HPDE6-E6E7 (cell line): ENCODE measurements around the gene MMRN2.
"Not testable (repeated sequence)": the region's sequence is repeated elsewhere in the genome, so short reads cannot be mapped to it uniquely, and the experiment has no call there.

Experiments
- DNase-seq: peaks from one replicate; pipeline ENCODE4 v3.0.0; 2011; ENCODE audit warnings: missing footprints; ENCODE audit errors: extremely low spot score

Gene MMRN2

DNA sequence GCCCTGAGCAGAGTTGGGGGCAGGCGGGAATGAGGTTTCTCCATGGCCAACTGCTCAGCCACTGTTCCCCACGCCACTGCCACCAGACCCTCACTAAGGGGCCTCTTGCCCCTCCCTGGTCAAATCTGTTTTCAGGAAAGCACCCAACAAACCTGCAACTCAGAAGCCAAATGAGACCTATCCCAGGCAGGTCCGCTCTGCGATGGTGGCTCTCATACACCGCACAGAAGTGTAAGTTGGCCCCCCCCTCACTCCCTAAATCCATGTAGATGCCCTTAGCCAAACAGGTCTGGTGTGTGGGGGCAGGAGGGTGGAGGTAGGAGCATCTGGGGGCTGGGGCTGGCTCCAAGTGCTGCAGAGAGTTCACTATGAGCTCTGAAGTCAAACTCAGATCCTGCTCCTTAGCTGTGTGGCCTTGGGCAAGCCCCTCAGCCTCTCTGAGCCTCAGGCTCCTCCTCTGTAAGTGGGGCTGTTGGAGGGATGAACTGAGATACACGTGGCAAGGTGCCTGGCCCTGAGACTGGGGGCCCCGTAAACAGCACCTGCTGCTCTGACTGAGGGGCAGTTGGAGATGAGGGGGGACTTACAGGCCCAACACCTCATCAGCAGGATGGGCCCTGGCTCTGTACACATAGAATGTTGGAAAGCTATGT is 1.1 kb downstream of the MMRN2 start:
- no peak for DNase-seq

DNA sequence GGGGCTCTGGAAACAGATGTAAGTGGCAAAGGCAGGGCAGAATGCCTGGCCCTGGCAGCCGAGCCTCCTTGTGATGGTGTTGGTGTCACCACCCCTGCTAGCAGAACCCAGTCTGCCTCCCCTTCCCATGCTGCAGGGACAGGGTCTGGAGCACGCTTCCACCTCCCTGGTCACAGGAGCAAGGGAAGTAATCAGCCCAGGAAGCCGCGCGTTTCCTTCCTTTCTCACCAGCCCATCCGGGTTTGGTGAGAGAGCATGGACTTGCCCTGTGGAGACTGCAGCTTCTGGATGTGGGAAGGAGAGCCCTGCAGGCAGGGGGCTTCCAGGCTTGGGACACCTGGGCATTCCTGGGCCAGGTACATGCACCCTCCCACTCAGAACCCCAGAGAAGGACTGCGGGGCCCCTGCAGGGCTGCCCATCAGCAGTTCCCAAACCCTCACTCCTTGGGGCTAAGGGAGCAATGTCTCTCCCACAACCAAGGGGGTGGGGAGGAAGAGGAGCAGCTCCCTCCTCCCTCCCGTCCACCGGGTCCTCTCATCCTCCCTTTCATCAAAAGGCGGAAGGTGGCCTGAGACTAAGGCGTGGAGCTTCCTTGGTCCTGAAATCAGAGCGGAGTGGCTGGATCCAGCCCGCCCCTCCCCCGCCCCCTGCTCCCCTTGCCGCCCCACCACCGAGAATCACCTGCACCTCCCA is 1.8 kb downstream of the MMRN2 start:
- no peak for DNase-seq

DNA sequence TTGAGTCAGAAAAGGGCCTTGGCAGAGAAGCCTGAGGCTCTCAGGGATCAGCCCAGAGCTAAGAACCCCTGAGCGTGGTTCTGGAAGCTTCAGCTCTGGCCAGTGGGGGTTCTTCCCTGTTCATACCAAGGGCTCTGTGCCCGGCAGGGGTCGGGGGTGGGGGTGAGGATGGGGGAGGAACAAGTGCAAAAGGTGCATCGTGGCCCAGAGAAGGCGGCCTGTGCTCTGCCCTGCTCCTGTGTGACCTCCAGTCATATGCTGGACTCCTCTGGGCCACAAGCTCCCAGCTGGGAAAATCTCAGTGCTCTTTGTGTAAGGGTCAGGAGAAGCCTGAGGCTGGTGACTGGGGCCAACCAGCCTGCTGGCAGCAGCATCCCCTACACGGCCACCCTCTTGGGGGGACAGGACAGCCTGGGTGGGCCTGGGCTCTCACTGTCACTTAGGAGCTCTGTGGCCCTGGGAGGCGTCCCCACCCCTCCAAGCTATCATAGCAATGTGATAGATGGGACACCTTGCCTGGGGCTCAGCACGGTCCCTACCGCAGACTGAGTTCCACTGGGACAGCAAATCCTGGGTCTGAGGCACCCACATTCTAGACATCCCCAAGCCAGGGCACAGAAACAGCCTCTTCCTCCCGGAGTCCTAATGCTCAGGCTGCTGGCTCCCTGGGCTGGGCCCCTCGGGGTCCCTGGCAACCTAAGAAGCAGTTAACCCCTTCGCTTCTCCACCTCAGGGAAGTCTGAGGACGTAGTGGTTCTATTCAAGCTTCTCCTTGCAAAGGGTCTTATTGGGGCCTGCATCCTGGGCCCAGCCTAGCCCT is 2.5 kb downstream of the MMRN2 start:
- no peak for DNase-seq

DNA sequence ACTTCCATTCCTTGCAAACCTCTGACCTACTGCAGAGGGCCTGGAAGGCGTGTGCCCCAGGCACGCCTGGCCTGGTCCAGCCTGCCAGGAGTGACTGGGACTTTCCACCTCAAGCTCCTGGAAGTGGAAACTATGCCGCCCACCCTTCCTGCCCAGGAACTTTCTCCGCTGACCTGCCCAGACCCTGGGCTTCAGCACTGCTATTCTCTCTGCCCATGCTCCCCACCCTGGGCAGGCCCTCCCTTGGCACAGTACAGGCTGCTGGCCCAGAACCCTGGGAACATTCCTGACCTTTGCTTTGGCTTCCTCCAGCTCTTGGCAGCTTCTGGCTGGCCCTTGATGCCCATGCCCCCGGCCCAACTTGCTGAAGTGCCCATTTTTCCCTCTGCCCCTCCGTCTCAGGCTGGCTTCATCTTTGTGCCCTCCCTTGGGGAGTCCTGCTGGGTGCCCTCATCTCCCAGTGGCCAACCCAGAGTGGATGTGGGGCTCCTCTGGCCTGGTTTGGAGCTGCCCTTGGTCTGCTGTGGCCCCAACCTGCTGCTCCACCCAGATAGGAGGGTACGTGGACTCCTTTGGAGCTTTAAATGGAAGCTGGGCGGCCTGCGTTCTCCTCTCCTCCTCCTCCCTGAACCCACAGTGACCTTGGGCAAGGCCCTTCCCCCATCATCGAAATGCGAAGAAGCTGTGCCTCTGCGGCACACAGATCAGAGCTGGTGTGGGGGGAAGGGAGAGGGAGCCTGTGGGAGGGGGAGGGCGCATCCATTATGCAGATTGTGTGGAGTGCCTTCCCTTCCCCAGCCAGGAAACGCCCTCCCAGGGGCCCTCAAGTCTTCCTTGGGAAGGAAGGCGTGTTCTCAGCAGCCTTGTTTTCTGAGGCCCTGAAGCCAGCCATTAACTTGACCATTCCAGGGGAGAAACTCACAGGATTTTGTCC is 3.4 kb downstream of the MMRN2 start:
- no peak for DNase-seq

DNA sequence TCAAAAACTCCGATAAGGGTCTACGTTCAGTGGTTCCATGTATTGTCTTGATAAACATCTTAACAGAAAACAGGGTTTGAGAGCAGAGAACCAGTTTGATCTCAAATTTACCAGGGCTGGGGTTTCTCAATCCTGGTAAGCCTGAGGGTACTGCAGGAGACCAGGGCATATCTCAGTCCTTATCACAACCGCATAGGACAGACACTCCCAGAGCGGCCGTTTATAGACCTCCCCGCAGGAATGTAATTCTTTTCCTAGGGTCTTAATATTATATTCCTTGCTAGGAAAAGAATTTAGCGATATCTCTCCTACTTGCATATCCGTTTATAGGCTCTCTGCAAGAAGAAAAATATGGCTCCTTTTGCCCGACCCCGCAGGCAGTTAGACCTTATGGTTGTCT is 4.7 kb downstream of the MMRN2 start:
- not testable (repeated sequence) for DNase-seq

DNA sequence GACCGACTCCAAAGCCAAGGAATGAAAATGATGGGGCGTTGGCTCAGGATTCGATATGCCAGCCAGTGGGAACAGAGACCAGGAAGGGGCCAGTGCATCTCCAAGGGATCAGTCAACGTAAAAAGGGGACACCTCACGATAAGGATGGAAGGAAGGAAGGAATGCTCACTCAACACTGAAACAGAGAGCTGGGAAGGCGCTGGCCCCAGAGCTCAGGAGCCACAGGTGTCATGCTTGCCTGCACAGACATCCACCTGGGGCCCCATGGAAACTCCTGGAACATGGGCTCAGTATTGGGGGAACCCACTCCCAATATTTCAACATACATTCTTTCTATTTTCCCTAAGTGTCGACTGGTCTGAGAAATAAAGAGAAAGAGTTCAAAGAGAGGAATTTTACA is 5.3 kb downstream of the MMRN2 start:
- no peak for DNase-seq

DNA sequence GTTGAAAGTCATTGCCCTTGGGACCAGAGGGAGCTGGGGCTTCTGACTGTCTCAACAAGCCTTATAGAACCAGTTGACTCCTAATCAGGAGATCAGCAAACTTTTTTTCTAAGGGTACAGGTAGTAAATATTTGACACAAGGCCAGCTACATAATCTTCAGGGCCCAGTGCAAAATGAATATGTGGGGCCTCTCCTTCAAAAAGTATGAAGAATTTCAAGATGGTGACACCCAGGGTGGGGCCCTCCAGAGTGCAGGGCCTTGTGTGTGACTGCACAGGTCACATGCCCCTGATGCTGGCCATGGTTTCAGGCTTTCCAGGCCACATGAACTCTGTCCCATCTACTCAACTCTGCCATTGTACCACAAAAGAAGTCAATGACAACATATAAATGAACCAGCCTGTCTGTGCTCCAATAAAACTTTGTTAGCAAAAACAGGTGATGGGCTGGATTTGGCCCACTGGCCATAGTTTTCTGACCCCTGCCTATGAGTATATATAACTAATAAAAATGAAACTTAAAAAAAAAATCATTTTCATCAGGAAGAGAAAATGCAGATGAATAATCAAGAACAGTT is 6.1 kb downstream of the MMRN2 start:
- no peak for DNase-seq

DNA sequence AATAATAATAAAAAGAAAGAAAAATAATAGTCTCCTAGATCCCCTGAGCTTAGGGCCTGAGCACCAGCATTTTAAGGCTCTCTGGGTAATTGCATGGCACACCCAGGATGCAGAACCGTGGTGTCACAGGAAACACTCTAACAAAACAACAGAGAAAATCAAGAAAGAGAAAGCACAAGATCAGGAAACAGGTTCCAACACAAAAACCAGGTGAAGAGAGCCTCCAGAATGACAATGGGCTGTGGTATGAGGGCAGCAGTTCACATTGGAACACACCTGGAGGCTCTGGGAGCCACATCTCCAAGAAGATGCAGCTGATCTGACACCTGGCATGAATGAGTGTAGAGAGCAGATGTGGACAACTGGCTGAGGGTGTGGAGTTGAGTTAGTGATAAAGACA is 7.1 kb downstream of the MMRN2 start:
- DNase-seq = no peak

DNA sequence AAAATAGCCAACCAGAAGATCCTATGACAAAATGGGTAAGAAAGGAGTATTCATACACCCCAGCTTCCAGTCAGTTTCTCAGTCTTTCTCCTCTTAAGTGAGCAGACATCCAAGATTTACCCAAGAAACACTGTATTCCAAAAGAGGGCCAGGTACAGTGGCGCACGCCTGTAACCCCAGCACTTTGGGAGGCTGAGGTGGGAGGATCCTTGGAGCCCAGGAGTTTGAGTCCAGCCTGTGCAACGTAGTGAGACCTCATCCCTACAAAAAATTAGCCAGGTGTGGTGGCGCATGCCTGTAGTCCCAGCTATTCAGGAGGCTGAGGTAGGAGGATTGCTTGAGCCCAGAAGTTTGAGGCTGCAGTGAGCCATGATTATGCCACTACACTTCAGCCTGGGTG is 9.6 kb downstream of the MMRN2 start:
- not testable (repeated sequence) for DNase-seq

DNA sequence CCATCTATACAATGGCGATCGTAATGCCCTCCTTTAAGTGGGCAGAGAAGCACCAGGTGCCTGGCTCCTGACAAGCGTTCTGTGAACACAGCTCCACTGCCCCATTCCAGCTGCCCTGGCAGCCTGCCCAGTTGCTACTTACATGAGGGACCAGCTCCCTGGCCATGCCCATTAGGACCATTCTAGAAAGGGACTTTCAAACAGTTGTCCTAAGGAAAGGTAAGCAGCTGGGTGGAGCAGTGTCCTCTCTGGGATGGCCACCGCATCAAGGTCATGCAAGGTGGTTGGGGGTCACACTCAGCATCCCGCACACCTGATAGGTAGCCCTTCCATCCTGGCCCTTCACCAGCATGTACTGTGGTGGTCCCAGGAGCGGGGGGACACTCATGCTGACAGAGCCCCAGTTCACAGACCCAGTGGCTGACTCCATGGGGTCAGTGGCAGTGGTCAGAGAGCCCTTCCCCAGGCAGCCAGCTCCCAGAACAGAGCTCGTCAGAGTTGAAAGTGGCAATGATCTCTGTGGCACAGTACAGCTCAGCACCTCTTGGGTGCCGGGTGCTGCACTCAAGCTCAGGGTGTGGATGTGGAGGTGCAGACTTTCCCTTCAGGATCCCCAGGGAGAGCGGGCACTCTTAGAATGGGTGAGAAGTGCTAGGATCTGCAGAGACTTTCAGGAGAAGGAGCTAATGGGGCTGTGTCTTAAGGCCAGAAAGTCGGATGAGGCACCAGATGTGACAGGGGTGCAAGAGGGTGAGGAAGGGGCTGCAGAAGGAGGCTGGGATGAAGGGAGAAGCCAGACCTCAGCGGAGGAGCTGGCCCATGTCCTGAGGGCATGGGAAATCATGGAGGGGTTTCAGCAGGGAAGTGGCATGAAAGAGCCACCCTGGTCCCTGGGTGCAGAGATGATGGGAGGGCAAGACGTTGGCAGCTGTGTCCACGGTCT is 10.9 kb downstream of the MMRN2 start:
- no peak for DNase-seq

DNA sequence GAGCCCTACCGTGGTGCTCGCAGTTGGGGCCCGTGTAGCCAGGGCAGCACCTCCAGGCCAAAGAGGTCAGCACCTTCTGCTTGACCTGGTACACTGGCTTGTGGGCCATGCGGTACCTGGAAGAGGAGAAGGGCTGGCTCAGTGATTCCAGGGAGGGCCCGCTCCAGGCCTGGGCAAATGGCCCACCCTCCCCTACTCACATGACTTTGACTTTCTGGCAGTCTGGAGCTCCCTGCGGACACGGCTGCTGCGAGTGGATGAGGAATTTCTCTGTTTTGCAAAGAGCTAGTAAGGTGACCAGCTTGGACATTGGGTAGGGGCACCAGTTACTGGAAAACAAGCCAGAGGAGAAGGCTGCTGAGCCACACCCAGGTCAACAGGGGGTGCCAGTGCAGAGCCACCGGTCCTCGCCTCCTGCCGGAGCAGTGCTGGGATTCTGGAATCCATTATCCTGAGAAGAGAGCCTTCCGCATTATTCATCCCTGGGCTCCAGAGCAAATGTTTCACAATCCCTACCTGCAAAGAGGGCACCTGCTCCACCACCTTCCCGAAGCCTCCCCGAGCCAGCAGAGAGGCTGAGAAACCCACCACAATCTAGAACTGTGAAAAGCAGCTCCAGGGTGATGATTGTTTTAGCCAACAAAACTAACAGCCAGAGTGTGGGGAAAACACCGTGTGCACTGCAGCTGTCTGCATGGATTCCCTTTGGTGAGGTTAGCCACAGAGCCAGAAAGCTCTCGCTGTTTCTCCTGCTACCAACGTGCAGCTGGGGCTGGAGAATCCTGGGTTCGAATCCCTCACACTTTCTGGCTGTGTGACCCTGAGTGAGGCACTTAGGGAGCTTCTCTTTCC is 11.8 kb downstream of the MMRN2 start:
- DNase-seq = no peak

DNA sequence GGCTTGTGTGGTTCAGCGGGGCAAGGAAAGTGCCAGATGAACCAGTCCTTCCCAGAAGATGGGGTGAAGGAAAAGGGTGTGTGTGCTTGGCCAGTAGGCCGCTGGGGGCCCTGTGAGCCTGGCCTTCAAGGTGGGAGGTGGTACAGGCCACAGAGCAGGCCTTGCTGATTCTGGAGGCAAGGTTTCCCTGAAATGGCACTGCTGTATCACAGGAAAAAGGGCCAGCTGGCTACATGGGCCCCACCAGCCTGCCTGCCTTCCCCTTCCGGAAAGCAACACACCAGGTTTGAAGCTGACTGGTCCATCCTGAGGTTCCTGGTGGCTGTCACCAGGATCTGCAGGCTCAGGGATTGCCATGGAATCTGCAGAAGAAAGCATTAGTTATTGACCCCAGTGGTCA is 12.5 kb downstream of the MMRN2 start:
- DNase-seq = no peak

DNA sequence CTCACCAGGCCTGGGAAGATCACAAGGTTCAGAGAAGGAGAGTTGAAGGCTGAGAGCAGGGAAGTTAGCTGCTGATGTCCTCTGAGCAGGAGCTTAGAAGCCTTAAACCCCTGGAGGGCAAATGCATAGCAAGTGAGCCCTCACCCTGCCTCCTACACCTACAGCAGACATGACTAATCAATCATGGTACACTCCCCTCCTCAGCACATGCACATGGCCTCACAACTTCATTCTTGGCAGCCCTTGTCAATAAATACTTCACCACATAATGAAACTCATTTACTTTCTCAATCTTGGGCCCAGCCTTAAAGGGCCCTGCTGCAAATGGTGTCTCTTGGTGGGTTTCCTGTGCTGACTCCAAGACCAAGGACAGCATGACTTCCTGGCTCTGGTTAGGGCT is 12.9 kb downstream of the MMRN2 start:
- DNase-seq = no peak

DNA sequence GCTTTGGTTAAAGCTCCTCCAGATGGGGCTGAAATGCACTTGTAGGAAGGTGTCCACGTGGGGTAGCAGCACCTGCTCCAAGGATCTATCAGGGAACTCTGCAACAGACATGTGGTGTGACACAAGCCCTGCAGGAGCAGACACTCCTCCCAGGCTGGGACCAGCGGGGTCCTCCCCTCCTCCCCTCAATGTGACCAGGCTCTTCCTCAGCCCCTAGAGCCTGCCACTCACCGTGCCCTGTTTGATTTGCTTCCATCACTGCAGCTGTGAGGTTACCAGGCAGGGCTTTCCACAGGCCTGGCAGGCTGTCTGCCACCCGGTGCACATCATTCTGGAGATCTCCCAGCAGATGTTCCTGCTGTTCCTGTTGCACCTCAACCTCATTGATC is 13.4 kb downstream of the MMRN2 start:
- DNase-seq = no peak

DNA sequence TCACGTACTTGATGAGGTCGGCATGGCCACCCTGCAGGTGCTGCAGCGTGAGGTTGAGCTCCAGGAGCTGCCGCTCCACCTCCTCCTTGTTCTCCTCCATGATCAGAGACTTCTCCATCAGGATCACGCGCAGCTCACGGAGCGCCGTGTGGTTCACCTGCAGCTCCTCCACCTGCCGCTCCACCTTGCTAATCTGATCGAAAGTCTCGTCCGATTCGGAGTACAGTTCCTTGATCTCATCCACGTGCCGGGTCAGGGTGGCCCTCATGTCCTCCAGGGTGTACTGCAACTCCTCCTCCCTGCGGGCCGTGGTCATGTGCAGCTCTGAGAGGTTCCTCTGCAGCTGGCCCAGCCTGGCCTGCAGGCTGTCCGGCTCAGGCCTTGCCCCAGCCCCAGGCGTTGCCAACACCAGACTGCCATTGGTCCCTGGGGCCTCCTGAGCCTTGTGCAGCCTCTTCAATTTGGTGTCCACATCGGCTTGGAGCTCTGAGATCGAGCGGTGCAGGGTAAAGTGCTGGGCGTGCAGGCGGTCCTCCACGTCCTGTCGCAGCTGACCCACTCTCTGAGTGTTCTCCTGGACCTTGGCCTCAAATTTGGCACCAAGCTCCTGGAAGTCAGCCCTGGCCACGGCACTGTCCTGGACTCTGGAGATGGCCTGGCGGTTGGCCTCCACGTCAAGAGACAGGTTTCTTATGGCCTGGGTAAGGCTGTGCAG is 13.9 kb downstream of the MMRN2 start:
- no peak for DNase-seq

DNA sequence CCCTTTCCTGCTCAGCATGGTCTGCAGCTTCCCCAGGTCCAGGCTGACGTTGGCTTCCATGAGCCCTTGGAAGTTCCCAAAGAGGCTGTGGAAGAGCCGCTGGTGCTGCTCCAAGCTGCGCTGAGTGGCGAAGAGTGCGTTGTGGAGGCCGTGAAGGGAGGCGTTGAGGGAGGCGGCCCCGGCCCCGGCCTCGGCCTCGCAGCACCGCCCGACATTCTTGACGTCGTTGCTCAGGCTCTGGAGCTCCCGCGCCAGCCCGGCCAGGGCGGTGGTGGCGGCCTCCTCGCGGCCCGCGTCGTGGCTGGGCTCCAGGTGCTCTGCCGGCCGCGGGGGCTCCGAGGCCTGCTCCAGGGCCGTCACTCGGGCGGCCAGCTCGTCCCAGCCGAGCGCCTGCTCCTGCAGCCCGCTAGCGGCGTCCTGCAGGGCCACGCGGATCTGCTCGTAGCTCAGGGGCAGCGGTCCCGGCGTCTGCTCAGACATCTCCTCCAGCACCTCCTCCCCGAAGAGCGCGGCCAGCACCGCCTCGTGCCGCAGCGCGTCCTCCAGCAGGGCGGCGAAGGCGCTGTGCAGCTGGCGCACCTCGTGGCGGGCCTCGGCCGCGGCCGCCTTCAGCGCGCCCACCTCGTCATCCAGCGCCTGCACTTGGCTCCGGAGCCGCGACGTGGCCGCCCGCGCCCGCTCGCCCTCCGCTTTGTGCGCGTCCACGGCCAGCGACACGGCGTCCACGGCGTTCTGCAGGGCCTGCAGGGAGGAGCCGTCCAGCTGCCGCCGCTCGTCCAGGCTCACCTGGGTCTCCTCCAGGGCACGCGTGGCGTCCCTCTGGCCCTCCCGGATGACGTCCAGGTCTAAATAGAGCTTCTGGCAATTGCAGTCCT is 14.7 kb downstream of the MMRN2 start:
- DNase-seq = no peak

DNA sequence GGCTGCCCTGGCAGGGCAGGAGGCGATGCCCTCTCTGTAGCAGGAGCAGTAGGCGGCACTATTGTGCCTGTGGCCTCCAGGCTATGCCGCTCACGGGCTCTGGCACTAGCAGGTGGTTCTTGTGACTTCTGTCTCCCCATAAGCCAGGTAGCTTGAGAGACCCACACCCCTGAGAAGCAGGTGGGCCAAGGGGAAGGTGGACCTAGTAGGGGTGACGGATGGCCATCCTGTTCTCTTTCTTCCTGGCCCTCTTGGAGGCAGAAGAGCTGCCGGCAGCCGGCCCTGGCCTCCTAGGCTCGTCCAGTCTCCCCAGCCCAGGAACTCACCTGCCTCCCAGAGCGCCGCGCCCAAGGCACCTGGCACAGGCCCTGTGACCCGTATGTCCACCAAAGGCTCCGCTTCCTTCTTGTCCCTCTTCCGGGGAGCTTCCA is 15.4 kb downstream of the MMRN2 start:
- DNase-seq = no peak

DNA sequence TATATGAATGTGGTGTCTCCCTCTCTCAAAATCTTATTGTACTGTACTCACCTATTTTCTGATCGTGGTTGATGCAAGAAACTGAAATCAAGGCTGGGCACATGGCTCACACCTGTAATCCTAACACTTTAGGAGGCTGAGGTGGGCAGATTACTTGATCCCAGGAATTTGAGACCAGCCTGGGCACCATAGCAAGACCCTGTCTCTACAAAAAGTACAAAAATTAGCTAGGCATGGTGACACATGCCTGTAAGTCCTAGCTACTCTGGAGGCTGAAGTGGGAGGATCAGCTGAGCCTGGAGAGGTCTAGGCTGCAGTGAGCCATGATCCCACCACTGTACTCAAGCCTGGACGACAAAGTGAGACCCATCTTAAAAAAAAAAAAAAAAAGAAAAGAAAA is 16.0 kb downstream of the MMRN2 start:
- no peak for DNase-seq
